NCI-H82 treated with DMSO at 0.1 percent for 48 hours (cell line): Measurements from ENCODE around the gene FBXO21.
"Not testable (repeated sequence)": the region's sequence is repeated elsewhere in the genome, so short reads cannot be mapped to it uniquely, and the experiment has no call there.

Source experiments
- DNase-seq: peaks from one replicate; lab custom pipeline; 2025; ENCODE audit not compliant: unreplicated experiment; lab: John Stamatoyannopoulos, UW

Gene FBXO21, protein sequence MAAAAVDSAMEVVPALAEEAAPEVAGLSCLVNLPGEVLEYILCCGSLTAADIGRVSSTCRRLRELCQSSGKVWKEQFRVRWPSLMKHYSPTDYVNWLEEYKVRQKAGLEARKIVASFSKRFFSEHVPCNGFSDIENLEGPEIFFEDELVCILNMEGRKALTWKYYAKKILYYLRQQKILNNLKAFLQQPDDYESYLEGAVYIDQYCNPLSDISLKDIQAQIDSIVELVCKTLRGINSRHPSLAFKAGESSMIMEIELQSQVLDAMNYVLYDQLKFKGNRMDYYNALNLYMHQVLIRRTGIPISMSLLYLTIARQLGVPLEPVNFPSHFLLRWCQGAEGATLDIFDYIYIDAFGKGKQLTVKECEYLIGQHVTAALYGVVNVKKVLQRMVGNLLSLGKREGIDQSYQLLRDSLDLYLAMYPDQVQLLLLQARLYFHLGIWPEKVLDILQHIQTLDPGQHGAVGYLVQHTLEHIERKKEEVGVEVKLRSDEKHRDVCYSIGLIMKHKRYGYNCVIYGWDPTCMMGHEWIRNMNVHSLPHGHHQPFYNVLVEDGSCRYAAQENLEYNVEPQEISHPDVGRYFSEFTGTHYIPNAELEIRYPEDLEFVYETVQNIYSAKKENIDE

DNA sequence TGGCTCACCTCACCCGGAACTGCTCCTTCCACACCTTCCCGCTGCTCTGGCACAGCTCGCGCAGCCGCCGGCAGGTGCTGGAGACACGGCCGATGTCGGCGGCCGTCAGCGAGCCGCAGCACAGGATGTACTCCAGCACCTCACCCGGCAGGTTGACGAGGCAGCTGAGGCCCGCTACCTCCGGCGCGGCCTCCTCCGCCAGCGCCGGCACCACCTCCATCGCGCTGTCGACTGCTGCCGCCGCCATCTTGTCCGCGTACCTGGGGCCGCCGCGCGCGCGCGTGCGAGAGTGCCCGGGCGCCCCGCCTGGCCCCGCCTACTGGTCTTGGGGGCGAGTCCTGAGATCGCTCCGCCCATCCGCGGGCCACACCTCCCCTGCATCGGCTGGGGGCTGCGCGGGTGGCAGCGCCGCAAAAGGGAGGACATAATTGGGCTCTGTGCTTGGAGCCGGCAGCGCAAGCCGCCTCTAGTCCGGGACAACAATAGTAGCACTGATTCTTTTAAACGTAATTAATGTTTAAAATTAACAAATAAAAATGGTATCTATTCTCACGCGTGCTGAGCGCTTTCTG is at the start of gene FBXO21:
TSS of gene FBXO21 (minus strand) at position 261 of the 572 bp plus-strand sequence. CDS start at position 247, 14 bp downstream.
- peak; percentile 46 for DNase-seq

DNA sequence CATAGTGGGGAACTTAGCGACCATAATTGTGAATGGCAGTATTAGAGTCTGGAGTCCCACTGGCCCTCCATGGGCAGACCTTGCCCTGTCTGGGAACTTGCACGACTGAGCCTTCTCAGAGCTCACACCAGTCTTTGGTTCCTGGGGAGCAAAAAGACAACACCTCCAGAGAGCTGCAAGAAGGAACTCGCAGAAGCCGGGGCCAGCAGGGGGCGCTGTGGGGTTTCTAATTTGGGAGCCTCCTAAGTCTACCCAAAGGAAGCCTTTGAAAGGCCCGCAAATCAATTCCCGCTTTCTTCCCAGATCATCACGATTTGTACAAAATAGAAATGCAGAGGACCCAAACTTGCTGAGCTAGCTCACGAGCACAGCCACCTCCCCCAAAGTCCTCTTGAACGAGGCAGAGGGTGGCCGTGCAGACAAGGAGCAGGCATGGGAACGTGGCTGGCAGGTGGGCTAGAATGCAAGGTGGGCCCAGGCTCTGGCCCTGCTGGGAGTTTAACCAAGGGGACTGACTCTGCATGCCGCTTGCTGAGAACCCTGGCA is 46.3 kb upstream of the FBXO21 start:
- DNase-seq, result peak; percentile 34

DNA sequence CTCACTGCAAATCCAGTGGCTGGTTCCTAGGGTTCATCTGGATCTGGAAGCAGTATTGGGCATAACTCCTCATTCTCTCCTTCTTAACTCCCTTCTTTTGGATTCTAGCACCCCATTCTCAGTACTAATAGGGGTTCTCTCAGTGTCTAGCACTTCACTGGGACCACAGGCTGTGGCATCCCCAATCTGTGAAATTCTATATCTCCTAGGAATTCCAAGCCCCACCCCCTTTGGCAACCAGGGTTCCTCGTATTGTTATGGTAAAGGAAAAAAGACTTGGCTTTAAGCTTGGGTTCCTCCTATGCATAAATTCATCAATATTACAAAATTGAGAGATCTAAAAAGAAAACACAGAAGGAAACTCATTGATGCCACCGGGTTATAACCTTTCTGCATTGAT is 45.0 kb upstream of the FBXO21 start:
- no peak for DNase-seq

DNA sequence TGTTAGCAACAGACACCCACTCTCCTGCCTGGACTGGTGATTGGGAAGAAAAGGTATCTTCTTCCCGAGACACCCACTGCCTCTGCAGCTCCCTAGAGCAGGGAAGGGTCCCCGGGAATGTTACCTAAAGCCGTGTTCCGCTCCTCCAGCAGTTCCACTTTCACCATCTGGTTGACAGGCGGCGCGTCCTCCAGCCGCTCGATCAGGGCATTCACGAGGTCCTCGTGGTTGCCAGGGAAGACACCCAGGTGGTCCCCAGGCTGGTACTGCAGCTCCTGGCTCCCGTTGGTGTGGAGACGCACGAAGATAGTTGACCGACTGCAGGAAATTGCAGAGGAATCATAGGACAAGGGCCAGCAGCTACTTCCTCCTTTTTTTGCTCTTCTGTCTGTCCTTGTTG is 44.2 kb upstream of the FBXO21 start:
- no peak for DNase-seq

DNA sequence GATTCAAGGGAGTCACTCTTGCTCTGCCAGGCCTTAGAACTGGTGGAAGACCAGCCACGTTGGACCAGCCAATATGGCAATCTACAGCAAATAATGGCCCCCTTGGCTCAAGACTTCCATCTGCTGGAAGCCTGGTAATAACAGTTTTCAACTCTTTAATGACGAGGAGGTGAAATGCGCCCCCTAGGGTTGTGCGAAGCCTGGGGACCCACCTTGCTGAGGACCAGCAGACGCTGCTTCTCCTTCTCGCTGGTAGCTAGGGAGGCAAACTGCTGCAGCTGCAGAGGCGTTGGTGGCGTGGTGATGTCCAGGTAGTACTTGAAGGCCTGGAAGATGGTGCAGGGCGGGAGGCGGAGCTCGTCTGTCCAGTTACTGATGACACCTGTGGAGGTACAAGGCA is 41.5 kb upstream of the FBXO21 start:
- DNase-seq, result no peak

DNA sequence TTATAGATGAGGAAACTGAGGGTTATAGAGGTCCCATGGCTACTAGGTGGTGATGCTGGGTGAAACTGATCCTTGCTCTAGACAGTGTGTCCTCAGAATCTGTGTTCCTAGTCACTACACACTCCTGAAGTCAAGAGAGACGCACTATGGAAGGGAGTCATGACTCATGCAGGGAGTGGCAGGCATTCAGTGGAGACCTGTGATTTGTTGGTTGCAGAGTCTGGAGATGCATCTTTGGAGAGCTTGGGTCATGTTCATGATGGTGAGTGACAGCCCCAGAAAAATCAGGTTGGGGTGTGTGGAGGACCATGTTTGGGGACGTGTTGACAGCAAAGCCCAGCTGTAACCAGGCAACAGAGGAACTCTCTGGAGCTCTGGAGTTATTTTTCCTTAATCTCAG is 38.0 kb upstream of the FBXO21 start:
- DNase-seq, result no peak

DNA sequence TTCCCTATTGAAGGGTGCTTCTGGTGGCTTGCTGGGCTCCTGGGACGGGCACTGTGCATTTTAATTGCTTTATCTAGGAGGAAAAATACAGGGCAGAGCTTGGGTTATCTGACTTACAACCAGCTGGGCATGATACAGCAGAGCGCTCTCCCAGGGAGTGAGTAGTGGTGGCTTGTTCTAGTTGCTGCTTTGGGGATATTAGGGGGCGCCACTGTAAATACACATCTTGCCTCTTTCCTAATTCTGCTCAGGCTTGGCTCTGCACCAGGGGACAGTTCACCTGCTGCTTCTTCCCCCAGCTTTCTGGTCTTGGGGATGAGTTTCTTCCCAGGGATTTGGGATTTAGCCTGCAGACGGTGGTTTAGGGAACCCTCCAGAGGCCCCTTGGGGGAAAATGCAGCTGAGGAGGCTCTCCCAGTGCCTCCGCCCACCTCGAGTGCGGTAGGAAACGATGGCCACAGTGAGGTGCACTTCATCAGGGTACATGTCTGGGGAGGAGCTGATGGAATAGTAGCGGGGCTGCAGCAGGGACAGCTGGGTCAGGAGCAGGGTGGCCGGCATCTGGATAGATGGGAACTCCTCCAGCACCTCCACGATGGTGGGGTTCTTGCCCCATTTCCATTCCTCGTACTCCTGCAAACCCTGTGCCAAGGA is 36.9 kb upstream of the FBXO21 start:
- DNase-seq, result no peak

DNA sequence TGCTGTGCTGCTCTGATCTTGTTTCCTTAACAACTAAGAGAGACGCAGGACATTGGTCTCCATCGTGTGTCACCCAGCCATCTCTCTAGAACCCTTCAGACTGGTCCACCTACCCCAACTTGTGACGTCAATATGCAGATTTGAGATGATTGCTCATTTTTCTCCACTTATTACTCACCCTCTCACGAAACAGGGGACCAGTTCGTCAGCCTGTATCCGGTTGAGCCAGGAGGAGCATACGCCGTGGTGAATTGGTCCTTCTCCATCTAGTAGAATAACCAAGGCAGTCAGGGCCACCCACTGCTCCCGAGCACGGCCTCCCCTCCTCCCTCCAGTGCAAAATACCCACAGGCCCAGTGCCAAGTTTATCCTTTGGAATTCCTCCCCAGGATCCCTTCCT is 36.2 kb upstream of the FBXO21 start:
- no peak for DNase-seq

DNA sequence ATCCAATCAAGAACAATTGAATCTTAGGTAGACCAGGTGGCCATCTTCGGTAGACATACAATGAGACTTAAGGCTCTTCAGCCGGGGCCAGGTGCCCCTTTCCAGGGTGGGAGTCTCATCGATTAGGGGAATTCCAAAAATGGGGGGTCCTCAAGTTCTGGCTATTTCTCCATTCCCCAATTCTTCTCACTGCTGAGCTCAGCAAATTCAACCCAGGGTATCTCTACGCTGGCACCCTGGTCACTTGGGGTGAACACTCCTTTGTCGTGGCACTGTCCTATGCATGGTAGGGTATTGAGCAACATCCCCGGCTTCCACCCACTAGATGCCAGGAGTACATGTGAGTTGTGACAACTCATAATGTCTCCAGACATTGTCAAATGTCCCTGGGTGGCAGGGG is 34.9 kb upstream of the FBXO21 start:
- no peak for DNase-seq

DNA sequence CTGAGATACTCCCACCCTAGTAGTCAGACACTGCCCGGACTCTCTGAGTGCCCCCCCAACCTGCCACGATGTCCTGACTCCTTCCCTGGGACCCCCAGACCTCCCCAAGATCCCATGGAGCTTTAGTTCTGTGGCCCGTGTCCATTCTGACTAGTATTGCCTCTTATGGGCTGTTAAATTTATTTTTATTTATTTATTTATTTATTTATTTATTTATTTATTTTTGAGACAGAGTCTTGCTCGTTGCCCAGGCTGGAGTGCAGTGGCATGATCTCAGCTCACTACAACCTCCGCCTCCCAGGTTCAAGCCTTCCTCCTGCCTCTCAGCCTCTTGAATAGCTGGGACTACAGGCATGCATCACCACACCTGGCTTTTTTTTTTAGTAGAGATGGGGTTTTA is 30.7 kb upstream of the FBXO21 start:
- DNase-seq, result not testable (repeated sequence)

DNA sequence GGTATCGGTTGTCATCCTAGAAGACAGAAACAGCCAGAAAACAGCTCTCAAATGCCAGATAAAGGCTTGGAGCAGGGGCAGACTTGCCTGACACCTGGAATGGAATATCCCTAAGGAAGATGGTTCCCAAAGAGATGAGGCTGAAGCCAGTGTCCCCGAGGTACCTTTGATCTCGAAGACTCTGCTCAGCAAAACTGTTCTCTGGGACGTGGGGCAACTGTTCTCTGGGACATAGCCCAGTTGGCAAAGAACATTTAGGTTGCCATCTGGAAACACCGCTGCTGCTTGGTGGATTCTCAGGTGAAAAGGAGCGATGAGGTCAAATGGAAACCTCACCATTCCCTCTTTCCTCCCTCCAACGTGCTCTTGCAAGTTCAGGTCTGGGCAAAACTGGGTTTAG is 27.9 kb upstream of the FBXO21 start:
- no peak for DNase-seq

DNA sequence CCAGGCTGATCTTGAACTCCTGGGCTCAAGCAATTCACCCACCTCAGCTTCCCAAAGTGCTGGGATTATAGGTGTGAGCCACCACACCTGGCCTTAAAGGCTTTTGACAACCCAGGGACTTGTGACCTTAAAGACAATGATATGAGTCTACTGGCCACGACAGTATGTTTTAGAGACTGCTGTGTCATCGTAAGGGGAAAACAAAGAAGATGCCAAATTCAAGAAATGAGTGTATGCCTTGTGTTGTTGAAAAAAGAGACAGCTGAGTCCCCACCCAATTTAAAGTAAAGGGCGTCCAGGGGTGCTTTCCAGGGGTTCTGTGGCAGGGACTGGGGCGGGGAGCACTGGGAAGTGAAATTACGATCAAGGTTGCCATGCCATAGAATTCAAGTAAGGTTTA is 26.4 kb upstream of the FBXO21 start:
- DNase-seq, result no peak

DNA sequence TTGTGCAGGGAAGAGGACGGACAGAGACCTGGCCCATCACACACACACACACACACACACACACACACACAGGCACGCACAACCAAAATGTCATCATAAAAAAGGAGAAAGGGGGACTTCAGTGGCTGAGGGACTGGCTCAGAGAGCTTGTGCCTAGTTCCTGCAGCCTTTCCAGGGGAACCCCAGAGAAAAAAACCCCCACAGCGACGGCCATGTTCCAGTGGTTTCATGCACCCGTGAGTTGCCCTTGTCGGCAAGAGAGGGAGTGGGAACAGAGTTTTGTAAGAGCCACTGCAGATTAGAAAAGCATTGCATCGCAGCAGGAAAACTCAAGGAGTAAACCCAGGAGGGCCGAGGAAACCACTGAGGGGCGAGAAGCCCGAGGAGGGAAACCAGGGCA is 24.5 kb upstream of the FBXO21 start:
- DNase-seq, result no peak

DNA sequence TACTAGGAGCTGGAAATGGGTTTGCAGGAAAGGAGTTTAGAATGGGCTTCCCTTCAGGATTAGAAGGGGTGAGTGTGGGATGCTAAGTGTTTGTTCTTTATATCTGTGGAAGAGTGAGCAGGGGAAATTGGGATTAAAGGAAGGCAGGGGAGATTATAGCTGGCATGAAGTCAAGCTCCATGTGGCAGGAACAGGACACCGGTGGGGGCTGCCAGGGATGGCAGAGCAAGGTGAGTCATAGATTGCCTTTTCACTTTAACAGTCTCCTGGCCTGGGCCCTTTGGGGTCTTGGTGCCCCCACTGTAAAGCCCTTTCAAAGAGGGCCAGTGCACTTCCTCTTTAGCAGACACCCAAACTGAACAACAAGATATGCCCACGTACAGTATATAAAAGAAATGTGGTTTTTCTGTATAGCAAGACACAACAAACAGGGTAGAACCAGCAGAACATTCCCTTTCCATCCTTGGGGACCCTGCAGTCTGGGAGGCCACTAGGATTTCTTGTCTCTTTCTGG is 23.1 kb upstream of the FBXO21 start:
- no peak for DNase-seq

DNA sequence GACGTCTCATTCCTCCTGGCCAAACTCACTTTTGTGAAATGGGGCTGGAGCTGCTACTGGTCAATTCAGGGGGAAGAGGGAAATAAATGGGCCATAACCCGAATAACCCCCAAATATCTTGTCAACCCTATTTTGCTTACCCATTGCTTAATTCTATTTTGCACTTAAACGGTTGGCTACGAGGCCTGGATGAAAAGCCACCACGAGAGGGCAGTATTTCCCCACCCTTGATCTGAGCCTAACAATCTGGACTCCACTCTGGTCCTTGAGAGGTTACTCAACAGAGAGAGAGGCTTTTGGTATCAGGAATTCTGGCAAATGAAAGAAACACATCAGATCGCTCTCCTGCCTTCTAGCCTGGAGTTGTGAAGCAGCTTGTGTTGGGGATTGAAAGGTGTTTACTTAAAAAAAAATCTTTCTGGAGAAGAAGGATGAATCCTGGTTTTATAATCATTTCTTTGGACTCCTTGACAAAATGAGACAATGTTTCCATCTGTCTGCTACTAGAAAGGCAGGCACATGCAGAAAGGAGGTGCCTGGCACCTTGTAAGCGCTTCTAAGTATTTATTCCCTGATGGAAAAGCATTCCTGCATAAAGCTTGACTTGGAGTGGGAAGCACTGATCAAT is 22.4 kb upstream of the FBXO21 start:
- DNase-seq, result peak; percentile 34

DNA sequence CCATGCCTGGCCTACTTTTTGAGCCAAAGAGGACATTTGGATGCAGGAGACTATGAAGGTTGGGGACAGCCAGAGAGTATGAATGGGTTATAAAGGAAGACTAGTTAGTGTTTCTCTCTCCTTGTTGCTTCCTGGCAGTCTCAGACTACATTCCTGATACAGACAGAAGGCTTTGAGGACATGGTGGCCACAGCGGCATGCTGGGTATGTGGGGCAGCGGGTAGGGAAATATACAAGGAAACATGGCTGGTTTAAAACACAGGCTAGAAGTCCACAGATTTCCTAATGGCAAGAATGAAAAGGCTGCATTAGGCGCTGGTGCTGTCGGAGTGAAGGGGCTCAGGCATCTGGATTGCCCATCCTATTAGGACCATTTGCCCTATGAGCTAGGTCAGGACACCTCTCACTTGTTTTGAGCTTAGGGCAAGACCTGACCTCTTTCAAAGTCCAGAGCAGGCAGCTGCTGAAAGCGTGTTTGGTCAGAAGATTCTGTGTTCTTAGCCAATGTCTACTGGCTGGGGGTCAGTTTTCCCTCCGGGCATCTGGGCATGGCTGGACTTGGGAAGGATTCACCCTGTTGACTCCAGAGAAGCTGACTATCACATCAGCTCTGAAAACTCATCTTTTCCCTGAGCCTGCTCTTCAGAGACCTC is 20.1 kb upstream of the FBXO21 start:
- DNase-seq, result no peak

DNA sequence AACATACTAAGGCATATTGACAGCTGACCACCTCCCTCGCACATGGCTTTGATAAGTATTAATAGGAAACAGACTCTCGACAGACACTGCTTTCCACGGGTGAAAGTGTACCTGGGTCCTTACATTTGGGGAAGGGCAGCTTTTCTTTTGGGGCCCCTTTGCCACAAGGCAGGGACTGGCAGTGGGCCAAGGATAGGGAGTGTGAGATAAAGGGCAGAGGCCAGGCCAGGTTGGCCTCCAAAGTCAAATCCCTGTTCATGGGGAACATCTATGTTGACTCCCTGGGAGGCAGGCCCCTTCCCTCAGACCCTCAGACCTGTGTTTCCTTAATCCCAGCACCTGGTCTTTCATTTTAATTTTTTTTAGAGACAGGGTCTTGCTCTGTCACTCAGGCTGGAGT is 19.4 kb upstream of the FBXO21 start:
- DNase-seq, result no peak

DNA sequence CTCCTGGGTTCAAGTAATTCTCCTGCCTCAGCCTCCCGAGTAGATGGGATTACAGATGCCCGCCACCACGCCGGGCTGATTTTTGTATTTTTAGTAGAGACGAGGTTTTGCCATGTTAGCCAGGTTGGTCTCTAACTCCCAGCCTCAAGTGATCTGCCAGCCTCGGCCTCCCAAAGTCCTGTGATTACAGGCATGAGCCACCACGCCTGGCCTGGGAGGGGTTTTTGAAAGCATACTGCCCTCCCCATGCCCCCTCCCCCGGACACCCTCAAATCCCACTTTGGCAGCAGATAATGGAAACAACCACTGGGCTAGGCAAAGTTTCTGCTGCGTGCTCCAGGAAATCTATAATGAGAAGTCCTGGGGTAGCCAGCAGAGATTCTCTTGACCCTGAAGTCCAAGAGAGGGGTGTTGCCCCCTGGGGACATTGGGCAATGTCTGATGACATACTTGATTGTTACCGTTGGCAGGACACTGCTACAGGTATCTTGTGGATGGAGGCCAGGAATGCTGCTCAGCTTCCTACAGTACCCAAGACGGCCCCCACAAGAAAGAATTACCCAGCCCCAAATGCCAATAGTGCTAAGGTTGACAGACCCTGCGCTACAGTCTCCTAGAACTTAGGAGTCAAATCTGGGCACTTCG is 18.7 kb upstream of the FBXO21 start:
- no peak for DNase-seq

DNA sequence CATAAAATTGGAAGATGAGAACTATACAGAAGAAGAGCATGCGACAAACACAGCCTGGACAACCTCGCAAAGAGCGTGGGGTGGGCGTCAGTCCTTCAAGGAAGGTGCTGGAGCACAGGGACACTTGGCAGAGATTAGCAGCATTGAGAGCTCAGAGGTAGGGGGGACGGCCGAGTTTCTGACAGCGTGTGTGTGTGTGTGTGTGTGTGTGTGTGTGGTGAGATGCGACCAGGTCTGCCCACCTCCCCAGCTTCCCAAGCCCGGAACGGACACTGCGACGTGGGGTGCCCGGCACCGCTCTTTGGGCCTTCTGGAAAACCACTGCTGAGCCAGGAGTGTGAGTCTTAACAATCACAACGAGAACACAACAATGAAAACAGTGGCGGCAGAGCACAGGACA is 17.9 kb upstream of the FBXO21 start:
- no peak for DNase-seq

DNA sequence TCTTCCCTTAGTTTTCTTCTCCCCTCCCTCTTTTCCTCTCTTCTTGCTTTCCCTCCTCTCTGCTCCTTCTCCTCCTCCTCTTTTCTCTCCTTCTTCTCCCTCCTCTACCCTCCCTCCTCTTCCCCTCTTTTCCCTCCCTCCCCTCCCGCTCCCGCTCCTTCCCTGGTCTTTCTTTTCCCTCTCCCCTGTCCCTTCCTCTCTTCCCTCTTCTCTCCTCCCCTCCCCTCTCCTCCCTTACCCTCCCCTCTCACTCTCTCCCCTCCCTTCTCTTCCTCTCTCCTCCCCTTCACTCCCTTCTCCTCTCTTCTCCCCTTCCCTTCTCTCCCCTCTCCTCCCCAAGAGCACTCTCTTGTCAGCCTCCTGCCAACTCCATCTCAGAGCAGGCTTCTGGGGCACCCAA is 17.4 kb upstream of the FBXO21 start:
- no peak for DNase-seq
